ENCODE measurements around the gene KDM4B.

KDM4B gene

DNA sequence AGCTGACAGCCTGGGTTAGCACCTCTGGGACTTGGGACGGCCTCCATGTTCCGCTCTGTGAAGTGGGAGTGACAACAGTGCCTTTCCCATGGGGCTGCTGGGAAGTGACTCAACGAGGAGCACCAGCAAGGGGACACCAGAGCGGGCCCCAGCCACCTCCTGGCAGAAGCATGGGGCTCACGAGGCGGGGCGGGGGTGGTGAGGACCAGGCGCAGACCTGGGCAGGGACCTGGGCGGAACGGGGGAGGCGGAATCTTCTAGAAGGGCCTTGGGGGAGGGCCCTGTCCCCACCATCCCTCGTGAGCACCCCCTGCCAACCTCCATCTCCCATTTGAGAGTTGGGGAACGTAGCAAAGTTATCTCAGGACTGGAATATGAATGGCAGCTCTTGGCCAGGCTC lies 37.9 kb downstream of the KDM4B start:
- TF ChIP-seq, protein P1, sequence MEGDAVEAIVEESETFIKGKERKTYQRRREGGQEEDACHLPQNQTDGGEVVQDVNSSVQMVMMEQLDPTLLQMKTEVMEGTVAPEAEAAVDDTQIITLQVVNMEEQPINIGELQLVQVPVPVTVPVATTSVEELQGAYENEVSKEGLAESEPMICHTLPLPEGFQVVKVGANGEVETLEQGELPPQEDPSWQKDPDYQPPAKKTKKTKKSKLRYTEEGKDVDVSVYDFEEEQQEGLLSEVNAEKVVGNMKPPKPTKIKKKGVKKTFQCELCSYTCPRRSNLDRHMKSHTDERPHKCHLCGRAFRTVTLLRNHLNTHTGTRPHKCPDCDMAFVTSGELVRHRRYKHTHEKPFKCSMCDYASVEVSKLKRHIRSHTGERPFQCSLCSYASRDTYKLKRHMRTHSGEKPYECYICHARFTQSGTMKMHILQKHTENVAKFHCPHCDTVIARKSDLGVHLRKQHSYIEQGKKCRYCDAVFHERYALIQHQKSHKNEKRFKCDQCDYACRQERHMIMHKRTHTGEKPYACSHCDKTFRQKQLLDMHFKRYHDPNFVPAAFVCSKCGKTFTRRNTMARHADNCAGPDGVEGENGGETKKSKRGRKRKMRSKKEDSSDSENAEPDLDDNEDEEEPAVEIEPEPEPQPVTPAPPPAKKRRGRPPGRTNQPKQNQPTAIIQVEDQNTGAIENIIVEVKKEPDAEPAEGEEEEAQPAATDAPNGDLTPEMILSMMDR (conservative IDR thresholded peaks at IDR 0.05; ENCODE audit: low read depth, low read length): no peak
- no peak for DNase-seq (ENCODE audit: low read depth)

DNA sequence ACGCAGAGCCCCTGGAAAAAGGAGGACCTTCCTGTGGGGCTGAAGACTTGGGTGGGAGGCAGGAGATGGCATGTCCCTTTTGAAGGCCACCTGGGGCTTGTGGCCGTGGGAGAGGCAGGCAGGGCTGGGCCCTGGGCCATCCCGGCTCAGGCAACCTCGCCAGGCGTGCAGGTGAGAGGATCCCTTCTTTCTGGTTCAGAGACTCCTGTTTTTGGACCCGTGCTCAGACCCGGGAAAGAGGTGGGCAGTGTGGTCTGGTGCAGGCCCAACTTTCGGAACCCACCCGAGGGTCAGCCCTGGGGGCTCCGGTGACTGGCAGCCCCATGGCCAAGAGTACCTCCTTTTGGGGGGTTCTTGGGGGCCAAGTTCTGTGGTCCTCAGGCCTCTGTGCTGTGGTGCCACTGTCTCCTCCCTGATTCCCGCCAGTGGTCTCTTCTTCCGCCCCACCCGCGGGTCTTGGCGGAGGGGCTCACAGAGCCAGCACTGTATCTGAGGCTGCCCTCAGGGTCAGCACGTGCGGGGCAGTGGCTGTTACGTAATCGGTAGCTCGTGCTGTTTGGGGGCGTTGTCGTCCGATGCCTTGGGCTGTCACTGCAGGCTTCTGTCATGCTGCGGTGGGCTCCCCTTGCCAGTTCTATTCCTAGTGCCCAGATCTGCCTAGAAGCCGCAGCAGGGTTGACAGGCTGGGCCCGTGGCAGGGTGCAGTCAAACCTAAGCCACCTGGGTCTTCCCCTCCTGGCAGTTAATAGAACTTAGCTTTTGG lies 42.7 kb downstream of the KDM4B start:
- H3K4me3 ChIP-seq (ENCODE audit: low read length): no peak overlapping the region
- no peak for DNase-seq (ENCODE audit: low read depth)
- TF ChIP-seq, protein P1 (conservative IDR thresholded peaks at IDR 0.05; ENCODE audit: low read depth, low read length): no peak

More for the DNA sequence above, 37.9 kb downstream of the KDM4B start:
- no peak overlapping the region for H3K4me3 ChIP-seq (ENCODE audit: low read length)

DNA sequence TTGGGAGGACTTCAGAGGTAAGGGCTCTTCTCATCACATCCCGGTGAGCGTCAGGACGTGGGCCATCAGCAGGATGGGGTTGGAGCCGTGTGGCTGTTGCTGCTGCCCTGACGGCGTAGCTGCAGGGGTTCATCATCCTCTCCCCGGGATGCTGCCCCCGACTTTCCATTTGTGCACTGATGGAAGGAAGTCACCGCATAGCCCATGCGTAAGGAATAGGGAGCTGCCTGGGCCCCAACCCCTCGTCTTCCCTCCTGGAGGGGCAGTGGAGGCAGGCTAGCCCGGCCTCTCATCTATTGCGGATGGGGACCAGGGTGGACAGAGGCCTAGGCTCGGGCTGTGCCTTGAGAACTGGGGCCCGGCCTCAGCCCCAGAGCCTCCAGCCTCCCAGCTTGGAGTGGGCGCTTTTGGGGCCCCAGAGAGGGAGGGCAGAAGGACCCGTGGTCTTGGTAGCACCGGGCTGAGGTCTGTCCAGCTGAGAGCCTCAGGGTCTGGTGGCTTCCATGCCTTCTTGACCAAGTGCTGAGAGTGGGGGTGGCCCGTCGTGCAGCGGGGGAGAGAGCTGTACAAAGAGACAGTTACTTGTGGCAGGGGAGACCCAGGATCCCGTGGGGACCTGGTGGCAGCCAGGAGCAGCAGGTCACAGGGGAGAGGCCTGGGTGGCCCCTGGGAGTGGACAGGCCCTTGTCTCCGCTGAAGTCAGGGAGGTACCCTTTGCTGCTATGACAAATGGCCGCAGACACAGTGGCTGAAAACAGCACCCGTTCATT lies 44.0 kb downstream of the KDM4B start:
- H3K4me3 ChIP-seq (ENCODE audit: low read length): no peak overlapping the region
- DNase-seq (ENCODE audit: low read depth): no peak
- TF ChIP-seq, protein P1 (conservative IDR thresholded peaks at IDR 0.05; ENCODE audit: low read depth, low read length): no peak

DNA sequence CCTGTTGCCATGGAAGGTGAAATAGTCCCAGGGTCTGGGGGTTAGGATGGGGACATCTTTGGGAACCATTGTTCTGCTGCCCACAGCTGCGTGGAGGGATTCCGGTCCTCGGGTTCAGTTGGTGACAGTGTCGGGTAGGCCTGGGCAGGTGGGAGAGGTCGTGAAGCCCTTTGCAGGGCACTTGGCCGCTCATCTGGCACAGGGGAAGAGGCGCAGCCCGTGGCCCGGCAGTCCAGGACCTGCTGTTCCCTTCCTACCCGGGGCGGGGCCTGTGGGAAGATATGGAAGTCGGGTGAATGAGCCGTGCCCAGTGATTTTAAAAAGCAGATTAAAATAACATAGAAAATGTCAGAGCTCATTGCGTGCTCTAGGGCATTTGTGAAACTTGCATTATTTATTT lies 44.8 kb downstream of the KDM4B start:
- H3K4me3 ChIP-seq (ENCODE audit: low read length): no peak overlapping the region
- TF ChIP-seq, protein P1 (conservative IDR thresholded peaks at IDR 0.05; ENCODE audit: low read depth, low read length): no peak
- DNase-seq (ENCODE audit: low read depth): no peak

DNA sequence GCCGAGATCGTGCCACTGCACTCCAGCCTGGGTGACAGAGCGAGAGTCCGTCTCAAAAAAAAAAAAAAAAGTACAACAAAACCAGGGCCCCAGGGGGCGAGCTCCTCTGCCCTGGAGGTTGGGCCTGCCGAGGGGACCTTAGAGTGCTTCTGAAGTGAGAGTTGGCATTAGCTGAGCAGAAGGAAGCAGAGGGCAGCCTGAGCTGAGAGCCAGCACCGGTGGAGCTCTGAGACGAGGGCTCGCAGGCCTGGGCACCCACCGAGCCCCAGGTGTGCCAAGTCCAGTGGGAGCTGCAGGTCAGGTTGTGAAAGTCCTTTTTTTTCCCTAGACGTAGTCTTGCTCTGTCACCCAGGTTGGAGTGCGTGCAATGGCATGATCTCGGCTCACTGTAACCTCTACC lies 46.0 kb downstream of the KDM4B start:
- TF ChIP-seq, protein P1 (conservative IDR thresholded peaks at IDR 0.05; ENCODE audit: low read depth, low read length): no peak
- no peak for DNase-seq (ENCODE audit: low read depth)
- no peak overlapping the region for H3K4me3 ChIP-seq (ENCODE audit: low read length)

DNA sequence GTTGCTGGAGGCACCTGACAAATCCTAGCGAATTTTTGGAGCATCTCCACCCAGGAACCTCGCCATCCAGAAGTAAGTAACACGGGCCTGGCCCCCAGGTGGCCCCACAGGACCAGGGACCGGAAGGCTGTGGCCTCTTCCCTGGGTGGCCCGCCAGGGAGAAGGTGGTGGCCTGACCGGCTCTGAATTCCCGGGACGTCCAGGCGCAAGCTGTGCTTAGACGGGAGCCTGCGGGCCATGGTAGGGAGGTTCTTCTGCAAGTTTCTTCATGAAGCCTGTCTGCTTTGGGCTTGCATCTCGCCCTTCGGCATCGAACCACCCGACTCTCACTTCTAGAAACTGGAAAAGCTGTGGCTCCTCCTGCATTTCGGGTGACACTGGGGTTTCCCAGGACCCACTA lies 47.4 kb downstream of the KDM4B start:
- no peak overlapping the region for H3K4me3 ChIP-seq (ENCODE audit: low read length)
- DNase-seq (ENCODE audit: low read depth): no peak
- TF ChIP-seq, protein P1 (conservative IDR thresholded peaks at IDR 0.05; ENCODE audit: low read depth, low read length): no peak

All from retinal pigment epithelial cell (primary cell).